BLaER1 (cell line): ENCODE measurements around the gene ALDOB.

Experiments used
- H3K27ac ChIP-seq: shearing (Covaris generic); formaldehyde crosslinking; 2 replicates; pipeline ENCODE4 v1.8.1; 2022
- H3K27me3 ChIP-seq: shearing (Covaris generic); formaldehyde crosslinking; 2 replicates; pipeline ENCODE4 v1.8.1; 2022
- H3K36me3 ChIP-seq: shearing (Covaris generic); formaldehyde crosslinking; 2 replicates; pipeline ENCODE4 v1.8.1; 2022
- H3K4me1 ChIP-seq: shearing (Covaris generic); formaldehyde crosslinking; 2 replicates; pipeline ENCODE4 v1.8.1; 2022
- H3K4me2 ChIP-seq: shearing (Covaris generic); formaldehyde crosslinking; 2 replicates; pipeline ENCODE4 v1.8.1; 2022
- H3K4me3 ChIP-seq: shearing (Covaris generic); formaldehyde crosslinking; 2 replicates; pipeline ENCODE4 v1.8.1; 2022
- H3K9ac ChIP-seq: shearing (Covaris generic); formaldehyde crosslinking; 2 replicates; pipeline ENCODE4 v1.8.1; 2022
- H3K9me3 ChIP-seq: shearing (Covaris generic); formaldehyde crosslinking; 2 replicates; pipeline ENCODE4 v1.8.1; 2022
- H4K20me1 ChIP-seq: shearing (Covaris generic); formaldehyde crosslinking; 2 replicates; pipeline ENCODE4 v1.8.1; 2022
- Cebpa-rat ChIP-seq: shearing (Covaris generic); IDR thresholded peaks from 2 replicates; pipeline ENCODE4 v1.8.1; 2022

Gene ALDOB

GRCh38 chr9:101458963-101459631 is 23.5 kb upstream of the ALDOB start:
- Histone ChIP-seq H3K9me3 (no peaks in the 10 kb centered on the region), H3K9ac (no peak overlapping the region), H3K4me2 (no peak overlapping the region), H3K27ac (no peak overlapping the region), H3K4me3 (no peak overlapping the region), H3K36me3 (no peaks in the 10 kb centered on the region), H4K20me1 (no peaks in the 10 kb centered on the region), H3K4me1 (no peaks in the 10 kb centered on the region), H3K27me3 (no peaks in the 10 kb centered on the region)
- no peak for TF ChIP-seq Cebpa-rat

GRCh38 chr9:101457003-101457402 is 21.4 kb upstream of the ALDOB start:
- Histone ChIP-seq H3K9me3 (peaks cover 16% of the 10 kb centered on the region), H3K27ac (no peak overlapping the region), H3K27me3 (no peaks in the 10 kb centered on the region), H3K4me2 (no peak overlapping the region), H3K4me1 (no peaks in the 10 kb centered on the region), H3K4me3 (no peak overlapping the region), H3K36me3 (no peaks in the 10 kb centered on the region), H3K9ac (no peak overlapping the region), H4K20me1 (no peaks in the 10 kb centered on the region)
- TF ChIP-seq Cebpa-rat = no peak

GRCh38 chr9:101455656-101456240 is 20.2 kb upstream of the ALDOB start:
- H4K20me1 ChIP-seq = no peaks in the 10 kb centered on the region
- no peak overlapping the region for H3K27ac ChIP-seq
- no peak overlapping the region for H3K9ac ChIP-seq
- H3K4me3 ChIP-seq = no peak overlapping the region
- peaks cover 23% of the 10 kb centered on the region for H3K9me3 ChIP-seq
- no peak for TF ChIP-seq Cebpa-rat
- H3K4me1 ChIP-seq = no peaks in the 10 kb centered on the region
- no peaks in the 10 kb centered on the region for H3K27me3 ChIP-seq
- no peak overlapping the region for H3K4me2 ChIP-seq
- H3K36me3 ChIP-seq = no peaks in the 10 kb centered on the region

GRCh38 chr9:101453776-101454570 is 18.4 kb upstream of the ALDOB start:
- H3K4me3 ChIP-seq = no peak overlapping the region
- no peaks in the 10 kb centered on the region for H3K36me3 ChIP-seq
- peaks cover 23% of the 10 kb centered on the region for H3K9me3 ChIP-seq
- TF ChIP-seq Cebpa-rat = no peak
- no peak overlapping the region for H3K27ac ChIP-seq
- H3K9ac ChIP-seq = no peak overlapping the region
- H3K4me2 ChIP-seq = no peak overlapping the region
- H3K27me3 ChIP-seq = no peaks in the 10 kb centered on the region
- H4K20me1 ChIP-seq = no peaks in the 10 kb centered on the region
- no peaks in the 10 kb centered on the region for H3K4me1 ChIP-seq

- no peak overlapping the region for H3K4me3 ChIP-seq
- no peaks in the 10 kb centered on the region for H3K27me3 ChIP-seq
- H3K4me1 ChIP-seq = no peaks in the 10 kb centered on the region
- H3K27ac ChIP-seq = no peak overlapping the region
- H3K4me2 ChIP-seq = no peak overlapping the region
- H3K9ac ChIP-seq = no peak overlapping the region
- no peak for TF ChIP-seq Cebpa-rat
- no peaks in the 10 kb centered on the region for H3K36me3 ChIP-seq
- peaks cover 23% of the 10 kb centered on the region for H3K9me3 ChIP-seq
- no peaks in the 10 kb centered on the region for H4K20me1 ChIP-seq
Observed at GRCh38 chr9:101451498-101451897, 15.9 kb upstream of the ALDOB start.

GRCh38 chr9:101450931-101451330 is 15.4 kb upstream of the ALDOB start:
- Histone ChIP-seq H3K4me3 (no peak overlapping the region), H3K4me1 (no peaks in the 10 kb centered on the region), H3K27me3 (no peaks in the 10 kb centered on the region), H3K9ac (no peak overlapping the region), H3K9me3 (peaks cover 23% of the 10 kb centered on the region), H3K4me2 (no peak overlapping the region), H4K20me1 (no peaks in the 10 kb centered on the region), H3K27ac (no peak overlapping the region), H3K36me3 (no peaks in the 10 kb centered on the region)
- TF ChIP-seq Cebpa-rat = no peak

- no peak for TF ChIP-seq Cebpa-rat
- H3K4me2 ChIP-seq = no peak overlapping the region
- no peak overlapping the region for H3K9ac ChIP-seq
- no peak overlapping the region for H3K4me3 ChIP-seq
- H3K36me3 ChIP-seq = no peaks in the 10 kb centered on the region
- no peaks in the 10 kb centered on the region for H4K20me1 ChIP-seq
- H3K4me1 ChIP-seq = no peaks in the 10 kb centered on the region
- H3K9me3 ChIP-seq = peaks cover 23% of the 10 kb centered on the region
- H3K27me3 ChIP-seq = no peaks in the 10 kb centered on the region
- no peak overlapping the region for H3K27ac ChIP-seq
Observed at GRCh38 chr9:101449071-101449721, 13.6 kb upstream of the ALDOB start.

GRCh38 chr9:101448680-101449070 is 13.1 kb upstream of the ALDOB start:
- no peaks in the 10 kb centered on the region for H3K27me3 ChIP-seq
- no peaks in the 10 kb centered on the region for H3K36me3 ChIP-seq
- no peak for TF ChIP-seq Cebpa-rat
- H3K9me3 ChIP-seq = peaks cover 23% of the 10 kb centered on the region
- no peaks in the 10 kb centered on the region for H4K20me1 ChIP-seq
- no peak overlapping the region for H3K4me3 ChIP-seq
- no peaks in the 10 kb centered on the region for H3K4me1 ChIP-seq
- H3K9ac ChIP-seq = no peak overlapping the region
- H3K27ac ChIP-seq = no peak overlapping the region
- no peak overlapping the region for H3K4me2 ChIP-seq

- peaks cover 4% of the 10 kb centered on the region for H3K9me3 ChIP-seq
- H3K36me3 ChIP-seq = no peaks in the 10 kb centered on the region
- H3K27me3 ChIP-seq = no peaks in the 10 kb centered on the region
- H3K9ac ChIP-seq = no peak overlapping the region
- no peak for TF ChIP-seq Cebpa-rat
- no peaks in the 10 kb centered on the region for H4K20me1 ChIP-seq
- H3K4me2 ChIP-seq = no peak overlapping the region
- H3K4me3 ChIP-seq = no peak overlapping the region
- no peak overlapping the region for H3K27ac ChIP-seq
- no peaks in the 10 kb centered on the region for H3K4me1 ChIP-seq
Observed at GRCh38 chr9:101446732-101447131, 11.2 kb upstream of the ALDOB start.
